ENCODE results near the gene FBXL20. TPM values are rescaled to one million over a fixed set of nuclear protein-coding genes. Genes with fewer than 3 reads are reported as not detected.

FBXL20 gene
- polyA plus RNA-seq, 1 donor (not counting 4 experiments of a cell fraction or from before 2014, with no cell fraction given): 4.9 TPM

- H3K4me3 ChIP-seq (ENCODE audit: control insufficient read depth in 2 of 3, extremely low read depth in 1 of 3, insufficient read depth in 2 of 3, low read depth in 1 of 3, low read length in 3 of 3): no peak overlapping the region
- no peaks in the 10 kb centered on the region for H3K9me1 ChIP-seq (ENCODE audit: control insufficient read depth, extremely low read depth, insufficient read depth, low read length)
- DNase-seq (ENCODE audit: low read depth, low spot score) (no peak), FAIRE-seq (no peak)
- H3K4me2 ChIP-seq (ENCODE audit: control insufficient read depth, extremely low read depth, insufficient read depth, low read depth, low read length): no peak overlapping the region
- no peak overlapping the region for H3K27ac ChIP-seq (ENCODE audit: control insufficient read depth, insufficient read depth, low read length)
- H2AFZ ChIP-seq (ENCODE audit: control insufficient read depth, low read length): no peak overlapping the region
- no peaks in the 10 kb centered on the region for H3K9me3 ChIP-seq (ENCODE audit: control insufficient read depth, low read depth, low read length)
- H3K79me2 ChIP-seq (ENCODE audit: control insufficient read depth, insufficient read depth, low read length): no peaks in the 10 kb centered on the region
- no peak overlapping the region for H3K9ac ChIP-seq (ENCODE audit: control insufficient read depth, extremely low read depth, insufficient read depth, low read length)
- dilution Hi-C loops (cut with MboI; ENCODE audit: extremely low pct_ligation_motif_present, low sequenced_read_pairs): no loop called here
- H3K27me3 ChIP-seq (ENCODE audit: control insufficient read depth, extremely low read depth, insufficient read depth, low read length): peaks cover 40% of the 10 kb centered on the region
- no peaks in the 10 kb centered on the region for H4K20me1 ChIP-seq (ENCODE audit: control insufficient read depth, extremely low read depth, insufficient read depth, low read length)
- H3K4me1 ChIP-seq (ENCODE audit: control insufficient read depth, extremely low read depth, insufficient read depth, low read length): no peaks in the 10 kb centered on the region
- no peak for TF ChIP-seq CTCF (optimal IDR thresholded peaks at IDR 0.05 in 1 of 3, IDR thresholded peaks at IDR 0.05 in 1 of 3, conservative IDR thresholded peaks at IDR 0.05 in 1 of 3; ENCODE audit: extremely low read depth in 1 of 3, insufficient read depth in 2 of 3, low read length in 3 of 3)
- no peaks in the 10 kb centered on the region for H3K36me3 ChIP-seq (ENCODE audit: control insufficient read depth in 2 of 2, extremely low read depth in 1 of 2, insufficient read depth in 2 of 2, low read length in 2 of 2)
These were observed 171.1 kb downstream of the FBXL20 start for GRCh38 chr17:39230361-39230760.

GRCh38 chr17:39229274-39229913 is 172.0 kb downstream of the FBXL20 start:
- H2AFZ ChIP-seq (ENCODE audit: control insufficient read depth, low read length): no peak overlapping the region
- no peaks in the 10 kb centered on the region for H3K36me3 ChIP-seq (ENCODE audit: control insufficient read depth in 2 of 2, extremely low read depth in 1 of 2, insufficient read depth in 2 of 2, low read length in 2 of 2)
- no peaks in the 10 kb centered on the region for H3K79me2 ChIP-seq (ENCODE audit: control insufficient read depth, insufficient read depth, low read length)
- no peak overlapping the region for H3K4me2 ChIP-seq (ENCODE audit: control insufficient read depth, extremely low read depth, insufficient read depth, low read depth, low read length)
- no peaks in the 10 kb centered on the region for H3K9me3 ChIP-seq (ENCODE audit: control insufficient read depth, low read depth, low read length)
- H3K4me1 ChIP-seq (ENCODE audit: control insufficient read depth, extremely low read depth, insufficient read depth, low read length): no peaks in the 10 kb centered on the region
- no peak for TF ChIP-seq EZH2 (IDR thresholded peaks at IDR 0.05; ENCODE audit: low read length)
- no peak for TF ChIP-seq CTCF (optimal IDR thresholded peaks at IDR 0.05 in 1 of 3, IDR thresholded peaks at IDR 0.05 in 1 of 3, conservative IDR thresholded peaks at IDR 0.05 in 1 of 3; ENCODE audit: extremely low read depth in 1 of 3, insufficient read depth in 2 of 3, low read length in 3 of 3)
- no peak overlapping the region for H3K27ac ChIP-seq (ENCODE audit: control insufficient read depth, insufficient read depth, low read length)
- dilution Hi-C loops (cut with MboI; ENCODE audit: extremely low pct_ligation_motif_present, low sequenced_read_pairs): no loop called here
- H4K20me1 ChIP-seq (ENCODE audit: control insufficient read depth, extremely low read depth, insufficient read depth, low read length): no peaks in the 10 kb centered on the region
- no peak overlapping the region for H3K4me3 ChIP-seq (ENCODE audit: control insufficient read depth in 2 of 3, extremely low read depth in 1 of 3, insufficient read depth in 2 of 3, low read depth in 1 of 3, low read length in 3 of 3)
- H3K27me3 ChIP-seq (ENCODE audit: control insufficient read depth, extremely low read depth, insufficient read depth, low read length): peaks cover 49% of the 10 kb centered on the region
- no peak overlapping the region for H3K9ac ChIP-seq (ENCODE audit: control insufficient read depth, extremely low read depth, insufficient read depth, low read length)
- DNase-seq (ENCODE audit: low read depth, low spot score) (no peak), FAIRE-seq (no peak)
- no peaks in the 10 kb centered on the region for H3K9me1 ChIP-seq (ENCODE audit: control insufficient read depth, extremely low read depth, insufficient read depth, low read length)
